IMR-90 (cell line): ENCODE measurements around the gene PAK5.

Source experiments
- FOS ChIP-seq: fragments of 150-350 bp; IDR thresholded peaks from 2 replicates; pipeline ENCODE4 v1.6.1; 2016; ENCODE audit warnings: low read depth, low read length
- MAZ ChIP-seq: IDR thresholded peaks from 2 replicates; pipeline ENCODE4 v1.6.1; 2012; ENCODE audit warnings: low read depth, mild to moderate bottlenecking, low read length, improper control_type of control experiment, moderate library complexity, borderline replicate concordance
- POLR2A ChIP-seq: IDR thresholded peaks from 2 replicates; pipeline ENCODE4 v1.6.1; 2012; ENCODE audit warnings: mild to moderate bottlenecking, low read depth, low read length
- RAD21 ChIP-seq: IDR thresholded peaks from 2 replicates; pipeline ENCODE4 v1.6.1; 2012; ENCODE audit warnings: low read length, improper control_type of control experiment
- TF ChIP-seq, protein P1 (sequence below): conservative IDR thresholded peaks from 2 replicates; pipeline ENCODE4 v1.5.1; 2012; ENCODE audit warnings: mild to moderate bottlenecking, low read depth, low read length, improper control_type of control experiment

DNA sequence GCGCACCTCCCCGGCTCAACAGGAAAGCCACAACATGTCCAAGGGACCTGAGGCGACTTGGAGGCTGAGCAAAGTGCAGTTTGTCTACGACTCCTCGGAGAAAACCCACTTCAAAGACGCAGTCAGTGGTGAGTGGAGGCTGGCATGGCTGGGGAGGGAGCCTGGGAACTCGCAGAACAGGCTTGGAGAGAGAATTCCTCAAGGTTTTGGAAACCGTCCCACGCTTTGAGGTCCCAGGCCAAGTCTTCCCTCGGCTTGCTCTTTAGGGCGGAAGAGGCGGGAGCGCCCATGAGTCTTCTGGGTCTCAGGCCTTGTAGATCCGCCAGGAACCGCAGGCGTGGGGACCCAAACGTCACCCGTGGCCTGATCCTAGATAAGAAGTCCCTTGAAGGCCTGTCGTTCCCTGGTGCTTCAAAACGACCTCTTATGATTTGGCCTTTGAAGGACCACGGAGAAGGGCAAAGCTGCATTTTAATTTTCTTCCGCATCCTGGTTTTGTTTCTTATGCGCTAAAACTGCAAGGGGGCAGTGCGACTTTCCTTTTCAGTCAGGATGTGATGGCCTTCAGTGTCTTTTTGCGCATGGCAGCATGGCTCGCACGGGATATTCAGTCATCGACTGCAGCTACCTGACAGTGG is 322.5 kb downstream of the PAK5 start:
- TF ChIP-seq POLR2A (no peak), MAZ (no peak), FOS (no peak), RAD21 (no peak)
- TF ChIP-seq, protein P1, sequence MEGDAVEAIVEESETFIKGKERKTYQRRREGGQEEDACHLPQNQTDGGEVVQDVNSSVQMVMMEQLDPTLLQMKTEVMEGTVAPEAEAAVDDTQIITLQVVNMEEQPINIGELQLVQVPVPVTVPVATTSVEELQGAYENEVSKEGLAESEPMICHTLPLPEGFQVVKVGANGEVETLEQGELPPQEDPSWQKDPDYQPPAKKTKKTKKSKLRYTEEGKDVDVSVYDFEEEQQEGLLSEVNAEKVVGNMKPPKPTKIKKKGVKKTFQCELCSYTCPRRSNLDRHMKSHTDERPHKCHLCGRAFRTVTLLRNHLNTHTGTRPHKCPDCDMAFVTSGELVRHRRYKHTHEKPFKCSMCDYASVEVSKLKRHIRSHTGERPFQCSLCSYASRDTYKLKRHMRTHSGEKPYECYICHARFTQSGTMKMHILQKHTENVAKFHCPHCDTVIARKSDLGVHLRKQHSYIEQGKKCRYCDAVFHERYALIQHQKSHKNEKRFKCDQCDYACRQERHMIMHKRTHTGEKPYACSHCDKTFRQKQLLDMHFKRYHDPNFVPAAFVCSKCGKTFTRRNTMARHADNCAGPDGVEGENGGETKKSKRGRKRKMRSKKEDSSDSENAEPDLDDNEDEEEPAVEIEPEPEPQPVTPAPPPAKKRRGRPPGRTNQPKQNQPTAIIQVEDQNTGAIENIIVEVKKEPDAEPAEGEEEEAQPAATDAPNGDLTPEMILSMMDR: no peak
